Tibial nerve (tissue), 4 donors: ENCODE data around the gene BANK1.

Experiments used
- CTCF ChIP-seq, 5 experiments: fragments of 200-600 bp in 3 of 5; fragments of 450-650 bp in 2 of 5; sonication (generic) in 3 of 5; IDR thresholded peaks; one replicate each; pipeline ENCODE4 v1.5.1; 2016 to 2019; ENCODE audit warnings: antibody characterized with exemption in 5 of 5, mild to moderate bottlenecking in 3 of 5, moderate library complexity in 2 of 5
- EP300 ChIP-seq, 2 donors: sonication (generic); formaldehyde crosslinking; IDR thresholded peaks; one replicate each; pipeline ENCODE4 v1.6.1; 2017; ENCODE audit warnings: antibody characterized with exemption in 2 of 2, mild to moderate bottlenecking in 1 of 2
- POLR2A ChIP-seq, 2 donors: fragments of 450-650 bp; IDR thresholded peaks; one replicate each; pipeline ENCODE4 v1.6.1; 2017; ENCODE audit warnings: antibody characterized with exemption in 2 of 2, mild to moderate bottlenecking in 2 of 2, moderate library complexity in 2 of 2

- TF ChIP-seq CTCF (IDR thresholded peaks at IDR 0.05), result no peak
- TF ChIP-seq POLR2A (IDR thresholded peaks at IDR 0.05), result no peak
- TF ChIP-seq EP300 (IDR thresholded peaks at IDR 0.05), result no peak
These were observed 16.8 kb downstream of the BANK1 start for GRCh38 chr4:101807351-101807750.
